Activated T-cell treated with anti-CD3 and anti-CD28 coated beads, Interleukin-2, amount 50 U/mL, for 24 hours (primary cell): ENCODE results near the gene CYBA.

Experiments
- DNase-seq: peaks from one replicate; pipeline ENCODE4 v3.0.0-alpha.2; 2020
- H3K27ac Mint-ChIP-seq: 2 replicates; pipeline ENCODE4 v1.8.0; 2020; ENCODE audit warnings: mild to moderate bottlenecking, mixed read lengths
- H3K27me3 Mint-ChIP-seq: 2 replicates; pipeline ENCODE4 v1.8.0; 2020; ENCODE audit warnings: mixed read lengths
- H3K36me3 Mint-ChIP-seq: 2 replicates; pipeline ENCODE4 v1.8.0; 2020; ENCODE audit warnings: low read depth, mixed read lengths
- H3K4me1 Mint-ChIP-seq: 2 replicates; pipeline ENCODE4 v1.8.0; 2020; ENCODE audit warnings: low read depth, mixed read lengths
- H3K4me3 Mint-ChIP-seq: 2 replicates; pipeline ENCODE4 v1.8.0; 2020; ENCODE audit warnings: mild to moderate bottlenecking, moderate library complexity, mixed read lengths
- H3K9me3 Mint-ChIP-seq: 2 replicates; pipeline ENCODE4 v1.8.0; 2020; ENCODE audit warnings: mixed read lengths

Gene CYBA

DNA sequence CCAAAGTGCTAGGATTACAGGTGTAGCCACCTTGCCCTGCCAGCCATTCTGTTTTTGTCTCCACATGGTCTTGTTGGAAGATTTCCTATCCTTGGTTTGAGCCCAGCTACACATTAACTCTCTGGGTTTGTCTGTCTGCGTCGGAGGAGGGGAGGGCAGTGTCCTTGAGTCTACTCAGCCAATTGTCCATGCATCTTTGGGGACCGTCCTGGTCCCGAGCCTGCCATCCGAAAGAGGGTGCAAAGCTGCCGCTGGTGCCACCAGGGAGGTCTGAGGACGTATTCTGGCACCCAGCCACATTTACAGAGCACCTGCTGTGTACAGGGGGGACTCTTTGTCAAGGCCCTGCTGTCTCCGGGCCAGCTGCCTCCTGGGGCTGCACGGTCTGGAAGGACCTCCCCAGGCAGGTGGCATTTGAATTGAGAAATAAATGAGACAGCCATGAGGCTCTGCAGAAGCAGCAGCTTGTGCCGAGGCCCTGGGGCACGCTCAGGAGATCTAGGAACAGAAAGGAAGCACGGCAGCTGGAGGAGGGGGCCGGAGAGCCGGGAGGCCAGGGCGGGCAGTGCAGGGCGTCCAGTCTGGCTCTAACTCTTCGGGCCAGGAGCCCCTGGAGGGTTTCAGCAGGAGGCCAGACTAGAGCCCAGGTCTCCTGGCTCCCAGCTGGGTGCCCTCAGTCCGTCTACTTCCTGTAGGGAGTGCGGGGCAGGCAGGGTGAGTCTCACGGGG, 1.5 kb downstream of the CYBA start:
- Mint-ChIP-seq H3K27ac (peak overlapping the region; percentile 85), H3K4me1 (peaks cover 25% of the 10 kb centered on the region), H3K27me3 (no peaks in the 10 kb centered on the region), H3K9me3 (no peaks in the 10 kb centered on the region), H3K4me3 (peak overlapping the region; percentile 88), H3K36me3 (peaks cover 43% of the 10 kb centered on the region)
- no peak for DNase-seq

DNA sequence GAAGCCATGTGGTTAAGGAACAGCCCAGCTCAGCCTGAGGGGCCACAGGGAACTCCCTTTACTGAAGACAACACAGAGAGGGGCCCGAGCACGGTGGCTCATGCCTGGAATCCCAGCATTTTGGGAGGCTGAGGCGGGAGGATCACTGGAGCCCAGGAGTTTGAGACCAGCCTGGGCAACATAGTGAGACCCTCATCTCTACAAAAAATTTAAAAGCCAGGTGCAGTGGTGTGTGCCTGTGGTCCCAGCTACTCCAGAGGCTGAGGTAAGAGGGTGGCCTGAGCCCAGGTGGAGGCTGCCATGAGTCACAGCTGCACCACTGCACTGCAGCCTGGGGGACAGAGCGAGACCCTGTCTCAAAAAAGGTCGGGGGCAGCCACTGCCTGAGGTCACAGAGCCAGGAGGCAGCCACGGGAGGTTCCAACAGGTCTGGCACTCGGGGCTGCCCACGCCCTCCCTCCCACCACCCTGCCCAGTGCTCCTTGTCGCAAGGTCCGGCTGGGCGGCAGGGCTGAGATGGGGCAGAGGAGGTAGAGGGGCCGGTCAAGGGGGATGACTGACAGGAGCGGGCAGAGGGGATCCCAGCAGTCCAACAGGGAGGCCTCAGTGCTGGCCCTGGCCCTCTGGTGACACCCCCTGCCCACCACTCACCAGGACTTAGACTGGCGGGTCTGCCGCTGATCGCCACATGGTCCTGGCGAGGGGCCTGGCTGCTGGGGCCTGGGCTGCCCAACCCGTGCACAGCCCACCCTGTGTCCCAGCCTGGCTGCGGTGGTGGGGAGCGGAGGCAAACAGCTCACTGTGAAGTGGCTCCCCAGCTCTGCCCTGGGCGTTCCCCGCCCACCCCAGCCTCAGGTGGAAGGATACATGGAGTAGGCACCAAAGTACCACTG, 3.4 kb downstream of the CYBA start:
- Mint-ChIP-seq H3K4me3 (no peak overlapping the region), H3K4me1 (peaks cover 29% of the 10 kb centered on the region), H3K27ac (no peak overlapping the region), H3K27me3 (no peaks in the 10 kb centered on the region), H3K36me3 (peaks cover 43% of the 10 kb centered on the region), H3K9me3 (no peaks in the 10 kb centered on the region)
- DNase-seq, result no peak

DNA sequence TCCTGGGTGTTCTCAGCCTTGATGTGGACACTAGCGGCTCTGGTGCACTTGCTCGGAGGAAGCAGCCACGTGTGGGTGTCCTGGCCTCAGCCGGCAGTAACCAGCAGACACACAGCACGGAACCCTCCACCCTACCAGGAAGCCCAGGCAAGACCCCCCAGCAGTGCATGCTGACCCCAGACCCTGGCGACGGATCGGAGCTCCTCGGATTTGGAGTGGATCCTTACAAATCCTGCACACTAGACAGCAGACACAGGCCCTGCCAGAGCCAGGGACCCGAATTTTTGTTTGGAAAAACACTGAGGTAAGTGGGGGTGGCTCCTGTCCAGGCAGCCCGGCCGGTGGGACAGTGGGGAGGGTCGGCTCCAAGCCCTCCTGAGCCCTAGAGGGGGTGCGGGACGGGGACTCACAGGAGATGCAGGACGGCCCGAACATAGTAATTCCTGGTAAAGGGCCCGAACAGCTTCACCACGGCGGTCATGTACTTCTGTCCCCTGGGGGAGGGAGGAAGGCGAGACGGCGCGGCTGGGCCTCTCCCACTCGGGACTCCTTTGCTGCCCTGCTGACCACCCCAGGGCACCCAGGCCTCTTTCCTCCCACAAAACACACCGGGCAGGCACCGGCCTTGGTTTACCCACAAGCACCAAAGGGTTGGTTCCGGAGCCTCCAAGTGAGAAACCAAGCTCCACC, 4.4 kb downstream of the CYBA start:
- Mint-ChIP-seq H3K4me3 (no peak overlapping the region), H3K36me3 (peaks cover 47% of the 10 kb centered on the region), H3K4me1 (peaks cover 23% of the 10 kb centered on the region), H3K27ac (peak overlapping the region; percentile 69), H3K27me3 (no peaks in the 10 kb centered on the region), H3K9me3 (no peaks in the 10 kb centered on the region)
- DNase-seq, result no peak

DNA sequence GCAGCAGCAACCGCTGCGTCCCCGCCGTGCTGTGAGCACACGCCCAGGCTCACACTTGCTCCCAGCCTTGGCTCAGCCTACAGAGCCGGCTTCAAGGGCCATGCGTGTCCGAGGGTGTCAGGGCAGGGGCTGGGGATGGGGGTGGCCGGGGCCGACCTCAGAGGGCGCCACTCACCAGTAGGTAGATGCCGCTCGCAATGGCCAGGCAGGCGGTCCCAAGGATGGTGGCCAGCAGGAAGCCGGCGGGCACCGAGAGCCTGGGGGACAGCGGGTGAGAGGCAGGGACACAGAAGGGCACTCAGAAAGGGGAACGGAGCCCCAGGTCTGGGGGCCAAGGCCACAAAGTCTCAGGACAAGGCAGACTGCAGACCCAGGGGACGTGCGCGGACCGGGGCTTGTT, 4.9 kb downstream of the CYBA start:
- DNase-seq, result no peak
- H3K9me3 Mint-ChIP-seq, result no peaks in the 10 kb centered on the region
- H3K36me3 Mint-ChIP-seq, result peaks cover 47% of the 10 kb centered on the region
- H3K4me1 Mint-ChIP-seq, result peaks cover 18% of the 10 kb centered on the region
- H3K27ac Mint-ChIP-seq, result peak overlapping the region; percentile 69
- H3K27me3 Mint-ChIP-seq, result no peaks in the 10 kb centered on the region
- H3K4me3 Mint-ChIP-seq, result no peak overlapping the region

DNA sequence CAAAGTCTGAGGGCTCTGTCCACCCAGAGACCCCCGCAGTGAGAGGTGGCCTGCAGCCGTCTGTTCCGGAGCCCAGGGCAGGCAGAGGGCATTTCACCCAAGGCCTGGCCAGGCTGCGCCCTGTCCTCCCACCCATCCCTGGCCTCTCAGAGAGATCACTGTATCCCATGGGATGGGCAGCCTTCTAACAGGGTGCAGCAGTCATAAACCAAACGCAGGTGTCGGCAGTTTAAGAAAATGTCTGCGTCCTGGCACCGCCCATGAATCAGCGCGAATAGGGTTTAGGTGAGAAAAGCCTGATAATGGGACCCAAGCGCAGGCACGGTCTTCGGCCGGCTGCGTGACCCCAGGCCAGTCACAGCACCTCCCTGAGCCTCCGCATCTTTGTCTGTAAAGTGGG, 5.4 kb downstream of the CYBA start:
- H3K9me3 Mint-ChIP-seq, result no peaks in the 10 kb centered on the region
- DNase-seq, result no peak
- H3K4me3 Mint-ChIP-seq, result no peak overlapping the region
- peaks cover 19% of the 10 kb centered on the region for H3K4me1 Mint-ChIP-seq
- peaks cover 2% of the 10 kb centered on the region for H3K27me3 Mint-ChIP-seq
- H3K27ac Mint-ChIP-seq, result no peak overlapping the region
- peaks cover 47% of the 10 kb centered on the region for H3K36me3 Mint-ChIP-seq

DNA sequence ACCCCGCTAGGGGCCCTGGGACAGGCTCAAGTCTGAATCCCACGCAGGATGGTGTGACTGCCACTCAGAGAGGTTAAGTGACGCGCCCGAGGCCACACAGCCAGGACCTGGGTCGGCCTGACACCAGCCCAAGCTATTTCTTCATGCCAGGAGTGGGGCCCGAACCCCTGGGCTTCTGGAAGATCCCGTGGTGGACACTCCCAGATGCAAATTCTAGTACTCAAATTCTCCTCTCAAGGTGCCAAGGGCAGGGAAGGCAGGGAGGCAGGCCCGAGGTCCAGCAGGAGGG, 7.3 kb downstream of the CYBA start:
- DNase-seq, result no peak
- Mint-ChIP-seq H3K4me1 (peaks cover 18% of the 10 kb centered on the region), H3K27me3 (peaks cover 16% of the 10 kb centered on the region), H3K27ac (no peak overlapping the region), H3K9me3 (no peaks in the 10 kb centered on the region), H3K36me3 (peaks cover 33% of the 10 kb centered on the region), H3K4me3 (no peak overlapping the region)

DNA sequence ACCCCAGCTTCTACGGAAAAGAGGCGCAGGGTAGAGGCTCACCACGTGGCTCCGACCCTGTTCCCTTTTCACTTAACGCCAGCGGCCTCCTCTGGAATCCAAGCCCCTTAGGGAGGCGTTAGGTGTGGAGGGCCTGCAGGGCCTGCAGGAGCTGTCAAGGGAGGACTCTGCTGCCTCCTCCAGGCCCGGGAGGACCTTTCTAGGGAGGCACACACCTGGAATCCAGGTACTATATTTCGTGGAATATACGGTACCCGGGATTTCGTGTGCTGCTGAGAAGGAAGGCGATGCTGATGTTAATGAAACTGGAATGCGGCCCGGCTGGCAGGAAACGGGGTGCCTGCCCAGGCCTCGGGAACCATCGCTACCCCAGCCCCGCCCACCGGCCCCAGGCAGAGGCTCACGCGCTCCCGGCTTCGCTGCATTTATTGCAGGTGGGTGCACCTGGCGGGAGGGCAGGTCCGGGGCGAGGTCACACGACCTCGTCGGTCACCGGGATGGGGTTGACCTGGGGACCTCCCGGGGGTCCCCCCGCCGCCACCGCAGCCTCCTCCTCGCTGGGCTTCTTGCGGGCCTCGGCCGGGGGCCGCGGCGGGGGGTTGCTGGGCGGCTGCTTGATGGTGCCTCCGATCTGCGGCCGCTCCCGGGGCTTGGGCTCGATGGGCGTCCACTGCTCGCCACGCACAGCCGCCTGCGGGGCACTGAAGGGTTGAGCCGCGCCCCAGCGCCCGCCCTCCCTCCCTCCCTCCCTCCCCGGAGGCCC, 7.8 kb downstream of the CYBA start:
- Mint-ChIP-seq H3K4me1 (peaks cover 22% of the 10 kb centered on the region), H3K9me3 (no peaks in the 10 kb centered on the region), H3K36me3 (peaks cover 33% of the 10 kb centered on the region), H3K4me3 (no peak overlapping the region), H3K27ac (no peak overlapping the region), H3K27me3 (peaks cover 21% of the 10 kb centered on the region)
- DNase-seq, result no peak

DNA sequence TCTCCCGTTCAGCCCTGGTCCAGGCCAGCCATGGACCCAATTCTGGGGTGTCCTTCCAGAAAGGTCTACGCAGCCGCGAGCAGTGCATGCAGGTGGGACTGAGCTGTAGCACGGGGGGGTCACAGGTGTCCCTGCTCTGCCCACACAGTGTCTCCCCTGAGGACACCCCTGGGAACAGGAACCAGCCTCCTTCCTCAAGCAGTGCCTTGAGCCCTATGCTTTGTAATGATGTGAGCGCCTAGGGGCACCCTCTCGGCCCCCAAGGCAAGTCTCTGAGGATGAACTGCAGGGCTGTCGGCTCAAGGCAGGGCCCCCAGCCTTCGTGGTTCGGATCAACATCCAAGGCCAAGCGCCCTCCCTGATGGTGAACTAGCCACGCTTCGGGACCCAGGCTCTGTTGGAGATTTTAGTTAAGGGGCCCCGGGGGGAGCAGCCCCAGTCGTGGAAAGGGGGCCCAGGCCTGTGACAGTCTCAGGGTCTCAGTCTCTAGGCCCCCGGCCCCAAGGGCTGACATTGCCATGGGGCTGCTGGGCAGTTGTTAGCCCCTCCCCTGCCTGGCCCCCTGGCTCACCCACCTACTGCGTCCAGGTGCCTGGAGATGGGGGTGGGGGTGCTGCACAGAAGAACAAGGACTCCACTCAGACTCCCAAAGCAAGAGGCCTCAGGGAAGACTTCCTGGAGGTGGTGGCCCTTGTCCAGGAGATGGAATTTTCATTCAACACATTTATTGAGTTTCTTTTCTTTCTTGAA, 10.2 kb downstream of the CYBA start:
- no peak overlapping the region for H3K4me3 Mint-ChIP-seq
- H3K9me3 Mint-ChIP-seq, result no peaks in the 10 kb centered on the region
- DNase-seq, result no peak
- peaks cover 40% of the 10 kb centered on the region for H3K4me1 Mint-ChIP-seq
- H3K36me3 Mint-ChIP-seq, result peaks cover 31% of the 10 kb centered on the region
- peaks cover 34% of the 10 kb centered on the region for H3K27me3 Mint-ChIP-seq
- H3K27ac Mint-ChIP-seq, result peak overlapping the region; percentile 12

DNA sequence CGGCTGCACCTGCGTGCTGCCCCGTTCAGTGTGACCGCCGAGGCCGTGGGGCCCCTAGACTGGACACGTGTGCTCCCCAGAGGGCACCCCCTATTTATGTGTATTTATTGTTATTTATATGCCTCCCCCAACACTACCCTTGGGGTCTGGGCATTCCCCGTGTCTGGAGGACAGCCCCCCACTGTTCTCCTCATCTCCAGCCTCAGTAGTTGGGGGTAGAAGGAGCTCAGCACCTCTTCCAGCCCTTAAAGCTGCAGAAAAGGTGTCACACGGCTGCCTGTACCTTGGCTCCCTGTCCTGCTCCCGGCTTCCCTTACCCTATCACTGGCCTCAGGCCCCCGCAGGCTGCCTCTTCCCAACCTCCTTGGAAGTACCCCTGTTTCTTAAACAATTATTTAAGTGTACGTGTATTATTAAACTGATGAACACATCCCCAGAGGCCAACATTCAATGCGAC, 10.8 kb downstream of the CYBA start:
- peaks cover 34% of the 10 kb centered on the region for H3K27me3 Mint-ChIP-seq
- peaks cover 41% of the 10 kb centered on the region for H3K4me1 Mint-ChIP-seq
- peak overlapping the region; percentile 12 for H3K27ac Mint-ChIP-seq
- H3K9me3 Mint-ChIP-seq, result no peaks in the 10 kb centered on the region
- H3K4me3 Mint-ChIP-seq, result no peak overlapping the region
- DNase-seq, result no peak
- peaks cover 28% of the 10 kb centered on the region for H3K36me3 Mint-ChIP-seq

DNA sequence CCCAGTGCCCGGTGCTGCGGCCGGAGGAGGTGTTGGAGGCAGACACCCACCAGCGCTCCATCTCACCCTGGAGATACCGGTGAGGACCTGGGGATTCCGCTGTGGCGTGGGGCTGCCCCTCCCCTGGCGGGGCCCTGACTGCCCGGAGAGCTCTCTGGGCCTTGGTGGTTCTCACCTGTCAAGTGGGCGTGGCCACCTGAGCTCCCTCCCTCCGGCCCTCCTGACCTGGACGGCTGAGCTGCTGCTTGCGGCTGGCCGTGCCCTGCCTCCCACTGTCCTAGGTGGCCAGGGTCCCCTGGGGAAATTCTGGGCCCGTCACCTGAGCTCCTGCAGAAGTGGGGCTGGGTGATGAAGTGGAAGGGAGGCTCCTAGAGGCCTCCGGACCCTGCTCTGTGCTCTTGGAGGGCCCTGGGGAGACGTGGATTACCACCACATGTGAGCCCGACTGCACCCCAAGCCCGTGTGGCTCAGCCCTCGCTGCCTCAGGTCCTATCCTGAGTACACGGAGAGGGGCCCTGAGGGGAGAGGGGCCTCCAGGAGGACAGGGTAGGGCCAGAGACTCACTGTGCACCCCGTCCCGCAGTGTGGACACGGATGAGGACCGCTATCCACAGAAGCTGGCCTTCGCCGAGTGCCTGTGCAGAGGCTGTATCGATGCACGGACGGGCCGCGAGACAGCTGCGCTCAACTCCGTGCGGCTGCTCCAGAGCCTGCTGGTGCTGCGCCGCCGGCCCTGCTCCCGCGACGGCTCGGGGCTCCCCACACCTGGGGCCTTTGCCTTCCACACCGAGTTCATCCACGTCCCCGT, 11.4 kb downstream of the CYBA start:
- Mint-ChIP-seq H3K4me3 (no peak overlapping the region), H3K4me1 (peaks cover 44% of the 10 kb centered on the region), H3K27ac (no peak overlapping the region), H3K36me3 (peaks cover 21% of the 10 kb centered on the region), H3K27me3 (peaks cover 34% of the 10 kb centered on the region), H3K9me3 (no peaks in the 10 kb centered on the region)
- DNase-seq, result no peak

DNA sequence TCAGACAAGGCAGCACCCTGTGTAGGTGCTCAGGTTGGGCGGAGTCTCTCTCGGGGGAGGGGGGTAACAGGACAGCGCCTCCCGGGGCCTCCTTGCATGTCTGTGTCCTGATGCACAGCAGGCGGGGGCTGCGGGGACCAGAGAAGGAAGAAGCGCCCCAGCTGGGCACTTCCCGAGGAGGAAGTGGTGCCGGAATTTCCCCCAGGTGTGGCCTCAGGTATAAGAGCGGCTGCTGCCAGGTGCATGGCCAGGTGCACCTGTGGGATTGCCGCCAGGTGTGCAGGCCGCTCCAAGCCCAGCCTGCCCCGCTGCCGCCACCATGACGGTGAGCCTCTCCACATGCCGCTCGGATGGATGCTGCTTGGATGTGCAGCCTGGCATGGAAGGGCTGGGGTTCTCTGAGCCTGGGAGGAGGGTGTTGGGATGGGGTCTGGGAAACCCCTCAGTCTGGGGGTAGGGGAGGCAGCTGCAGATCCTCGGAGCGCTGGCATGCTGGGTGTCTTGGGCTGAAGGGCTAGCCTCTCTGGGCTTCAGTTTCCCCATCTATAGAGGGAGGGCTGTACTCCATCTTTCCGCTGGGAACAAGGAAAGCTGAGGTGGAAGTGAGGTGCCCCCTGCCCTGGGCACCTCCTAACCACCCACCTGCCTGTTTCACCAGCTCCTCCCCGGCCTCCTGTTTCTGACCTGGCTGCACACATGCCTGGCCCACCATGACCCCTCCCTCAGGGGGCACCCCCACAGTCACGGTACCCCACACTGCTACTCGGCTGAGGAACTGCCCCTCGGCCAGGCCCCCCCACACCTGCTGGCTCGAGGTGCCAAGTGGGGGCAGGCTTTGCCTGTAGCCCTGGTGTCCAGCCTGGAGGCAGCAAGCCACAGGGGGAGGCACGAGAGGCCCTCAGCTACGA, 12.3 kb downstream of the CYBA start, which contains the start of gene IL17C:
Gene IL17C (plus strand): TSS at position 250 of the 908 bp plus-strand sequence. CDS start 70 bp downstream, at position 320.
- Mint-ChIP-seq H3K4me3 (peak within 1 kb of the TSS; percentile 3), H3K4me1 (peaks cover 48% of the 10 kb centered on the region), H3K27me3 (peaks cover 34% of the 10 kb centered on the region), H3K27ac (peak within 1 kb of the TSS; percentile 71), H3K9me3 (no peaks in the 10 kb centered on the region), H3K36me3 (peaks cover 13% of the 10 kb centered on the region)
- DNase-seq, result no peak

DNA sequence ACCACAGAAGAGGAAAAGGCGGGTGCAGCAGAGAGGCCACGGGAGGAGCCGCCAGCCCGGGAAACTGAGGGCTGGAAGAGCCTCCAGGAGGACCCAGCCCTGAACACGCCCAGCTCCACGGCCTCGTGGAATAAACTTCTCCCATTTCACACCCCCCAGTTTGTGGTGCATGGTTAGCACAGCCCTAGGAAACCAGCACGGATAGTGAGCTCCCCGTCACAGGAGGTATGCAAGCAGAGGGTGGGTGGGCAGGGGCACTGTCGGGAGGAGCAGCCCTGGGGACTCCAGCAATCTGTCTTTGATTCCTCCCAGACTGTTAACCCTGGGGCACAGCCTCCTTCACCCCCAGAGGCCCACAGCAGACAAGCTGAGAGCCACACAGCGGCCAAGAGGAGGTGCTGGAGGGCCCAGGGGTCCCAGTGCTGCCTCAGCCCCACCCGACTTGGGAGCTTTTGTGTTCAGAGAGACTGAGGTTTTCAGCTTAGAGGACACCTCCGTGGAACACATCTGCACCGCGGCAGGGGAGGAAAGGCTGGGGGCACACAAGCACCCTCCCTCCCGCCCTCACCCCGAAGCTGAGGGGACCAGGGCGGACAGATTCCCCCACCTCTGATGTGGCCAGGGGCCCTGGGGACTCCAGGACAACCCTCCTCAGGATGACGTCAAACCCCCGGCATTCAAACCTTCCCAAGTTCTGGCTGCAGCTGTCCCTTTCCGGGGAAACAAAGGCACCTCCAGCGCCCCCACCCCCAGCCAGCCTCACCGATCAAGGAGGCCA, 14.2 kb downstream of the CYBA start:
- Mint-ChIP-seq H3K27ac (peak overlapping the region; percentile 71), H3K4me3 (peak overlapping the region; percentile 3), H3K9me3 (no peaks in the 10 kb centered on the region), H3K36me3 (peaks cover 16% of the 10 kb centered on the region), H3K27me3 (peaks cover 34% of the 10 kb centered on the region), H3K4me1 (peaks cover 56% of the 10 kb centered on the region)
- no peak for DNase-seq
